Nephron (organoid): ENCODE measurements around the gene TH.

Source experiments
- H3K27ac Mint-ChIP-seq, 3 experiments: 2 replicates each; pipeline ENCODE4 v1.8.0; 2020; ENCODE audit warnings: mixed read lengths in 3 of 3, mild to moderate bottlenecking in 2 of 3, moderate library complexity in 1 of 3
- H3K27me3 Mint-ChIP-seq: 2 replicates; pipeline ENCODE4 v1.8.0; 2021; ENCODE audit warnings: low read depth, mild to moderate bottlenecking, moderate library complexity, mixed read lengths
- H3K36me3 Mint-ChIP-seq: 2 replicates; pipeline ENCODE4 v1.8.0; 2020; ENCODE audit warnings: low read depth, mixed read lengths
- H3K4me1 Mint-ChIP-seq: 2 replicates; pipeline ENCODE4 v1.8.0; 2020; ENCODE audit warnings: mixed read lengths
- H3K4me3 Mint-ChIP-seq, 3 experiments: 2 replicates each; pipeline ENCODE4 v1.8.0; 2020; ENCODE audit warnings: mild to moderate bottlenecking in 3 of 3, mixed read lengths in 3 of 3, moderate library complexity in 2 of 3
- H3K9me3 Mint-ChIP-seq: 2 replicates; pipeline ENCODE4 v1.8.0; 2020; ENCODE audit warnings: mixed read lengths
- CTCF ChIP-seq, 3 experiments: fragments of 200-600 bp; sonication (generic); IDR thresholded peaks; one replicate each; pipeline ENCODE4 v1.5.0; 2021; ENCODE audit warnings: antibody characterized with exemption in 3 of 3; ENCODE audit not compliant: unreplicated experiment in 3 of 3

TH gene

GRCh38 chr11:2142300-2142759, 29.3 kb downstream of the TH start:
- Mint-ChIP-seq H3K9me3 (no peaks in the 10 kb centered on the region), H3K4me1 (peaks cover 19% of the 10 kb centered on the region), H3K27me3 (peaks cover 84% of the 10 kb centered on the region), H3K36me3 (peaks cover 4% of the 10 kb centered on the region), H3K4me3 (peak overlapping the region; percentile 85 to 93 (median 92)), H3K27ac (peak overlapping the region; percentile 96 to 99 (median 98))
- no peak for TF ChIP-seq CTCF (IDR thresholded peaks at IDR 0.05; ENCODE audit: unreplicated experiment in 3 of 3)

GRCh38 chr11:2140411-2141400, 30.9 kb downstream of the TH start:
- Mint-ChIP-seq H3K27me3 (peaks cover 84% of the 10 kb centered on the region), H3K4me1 (peaks cover 17% of the 10 kb centered on the region), H3K36me3 (peaks cover 14% of the 10 kb centered on the region), H3K4me3 (peak overlapping the region; percentile 85 to 93 (median 92)), H3K9me3 (no peaks in the 10 kb centered on the region), H3K27ac (peak overlapping the region; percentile 96 to 99 (median 98))
- TF ChIP-seq CTCF (IDR thresholded peaks at IDR 0.05; ENCODE audit: unreplicated experiment in 3 of 3) = no peak

GRCh38 chr11:2139621-2140337, 31.8 kb downstream of the TH start:
- Mint-ChIP-seq H3K9me3 (no peaks in the 10 kb centered on the region), H3K4me1 (peaks cover 19% of the 10 kb centered on the region), H3K27ac (peak overlapping the region; percentile 68 to 99 (median 92)), H3K4me3 (peak overlapping the region; percentile 85 to 90 (median 86)), H3K36me3 (peaks cover 20% of the 10 kb centered on the region), H3K27me3 (peaks cover 84% of the 10 kb centered on the region)
- TF ChIP-seq CTCF (IDR thresholded peaks at IDR 0.05; ENCODE audit: unreplicated experiment in 3 of 3) = peak in 1 of 3 experiments; percentile 22

GRCh38 chr11:2139123-2139521, 32.5 kb downstream of the TH start, which contains the start of gene IGF2:
TSS of gene IGF2 (minus strand) at chr11:2139389. CDS start at chr11:2135523, 3,866 bp downstream.
- Mint-ChIP-seq H3K27ac (peak within 1 kb of the TSS; percentile 68 to 99 (median 92)), H3K4me3 (peak within 1 kb of the TSS; percentile 87 to 94 (median 90)), H3K36me3 (peaks cover 20% of the 10 kb centered on the region), H3K27me3 (peaks cover 82% of the 10 kb centered on the region), H3K9me3 (no peaks in the 10 kb centered on the region), H3K4me1 (peaks cover 19% of the 10 kb centered on the region)
- TF ChIP-seq CTCF (IDR thresholded peaks at IDR 0.05; ENCODE audit: unreplicated experiment in 3 of 3) = no peak

GRCh38 chr11:2138431-2139122, 33.0 kb downstream of the TH start:
- TF ChIP-seq CTCF (IDR thresholded peaks at IDR 0.05; ENCODE audit: unreplicated experiment in 3 of 3) = no peak
- Mint-ChIP-seq H3K27ac (peak overlapping the region in 2 of 3 experiments; percentile 91 to 94), H3K9me3 (no peaks in the 10 kb centered on the region), H3K4me3 (peak overlapping the region; percentile 87 to 94 (median 90)), H3K36me3 (peaks cover 23% of the 10 kb centered on the region), H3K4me1 (peaks cover 22% of the 10 kb centered on the region), H3K27me3 (peaks cover 80% of the 10 kb centered on the region)
